BJ (cell line): ENCODE results near the gene VOPP1. TPM values are rescaled to one million over a fixed set of nuclear protein-coding genes. Genes with fewer than 3 reads are reported as not detected.

ENCODE experiments used
- CTCF ChIA-PET: fragments of 350-600 bp; formaldehyde crosslinking; extraction: SDS; loops from one replicate; lab custom pipeline; 2021; ENCODE audit warnings: antibody characterized with exemption, inconsistent platforms; lab: Yijun Ruan, JAX
- POLR2A ChIA-PET: fragments of 300-600 bp; sonication (Branson Sonifier 250); formaldehyde crosslinking; extraction: SDS; loops from one replicate; lab custom pipeline; 2021; ENCODE audit warnings: antibody characterized with exemption; lab: Charles Lee
- DNase-seq: peaks from one replicate; pipeline ENCODE4 v3.0.0-alpha.2; 2011; ENCODE audit warnings: low read depth
- H3K27me3 ChIP-seq: 2 replicates; pipeline ENCODE4 v1.6.0; 2011; ENCODE audit warnings: low read length; ENCODE audit not compliant: control insufficient read depth, insufficient read depth
- H3K36me3 ChIP-seq: 2 replicates; pipeline ENCODE4 v1.5.1; 2011; ENCODE audit warnings: low read length; ENCODE audit not compliant: control insufficient read depth, insufficient read depth
- H3K4me3 ChIP-seq: 2 replicates; pipeline ENCODE4 v1.5.1; 2011; ENCODE audit warnings: low read depth, mild to moderate bottlenecking, control low read depth, low read length
- polyA plus RNA-seq: library from polyadenylated mRNA; depleted of rRNA; stranded (reverse); fragments of >200 nt; gene quantifications from 2 replicates; pipeline ENCODE4 v1.2.3, GENCODE V29; 2011
- TF ChIP-seq, protein P1 (sequence below): IDR thresholded peaks from 2 replicates; pipeline ENCODE4 v1.5.1; 2011; ENCODE audit warnings: low read depth, mild to moderate bottlenecking, control low read depth, inconsistent platforms, low read length, moderate library complexity; ENCODE audit not compliant: insufficient read depth

Gene VOPP1
- polyA plus RNA-seq, 1 experiment: 83.7 TPM

- TF ChIP-seq, protein P1, sequence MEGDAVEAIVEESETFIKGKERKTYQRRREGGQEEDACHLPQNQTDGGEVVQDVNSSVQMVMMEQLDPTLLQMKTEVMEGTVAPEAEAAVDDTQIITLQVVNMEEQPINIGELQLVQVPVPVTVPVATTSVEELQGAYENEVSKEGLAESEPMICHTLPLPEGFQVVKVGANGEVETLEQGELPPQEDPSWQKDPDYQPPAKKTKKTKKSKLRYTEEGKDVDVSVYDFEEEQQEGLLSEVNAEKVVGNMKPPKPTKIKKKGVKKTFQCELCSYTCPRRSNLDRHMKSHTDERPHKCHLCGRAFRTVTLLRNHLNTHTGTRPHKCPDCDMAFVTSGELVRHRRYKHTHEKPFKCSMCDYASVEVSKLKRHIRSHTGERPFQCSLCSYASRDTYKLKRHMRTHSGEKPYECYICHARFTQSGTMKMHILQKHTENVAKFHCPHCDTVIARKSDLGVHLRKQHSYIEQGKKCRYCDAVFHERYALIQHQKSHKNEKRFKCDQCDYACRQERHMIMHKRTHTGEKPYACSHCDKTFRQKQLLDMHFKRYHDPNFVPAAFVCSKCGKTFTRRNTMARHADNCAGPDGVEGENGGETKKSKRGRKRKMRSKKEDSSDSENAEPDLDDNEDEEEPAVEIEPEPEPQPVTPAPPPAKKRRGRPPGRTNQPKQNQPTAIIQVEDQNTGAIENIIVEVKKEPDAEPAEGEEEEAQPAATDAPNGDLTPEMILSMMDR: no peak
- no peaks in the 10 kb centered on the region for H3K27me3 ChIP-seq
- POLR2A ChIA-PET: no interaction called here
- H3K4me3 ChIP-seq: no peak overlapping the region
- DNase-seq: no peak
- CTCF ChIA-PET: interaction anchor here (1.5 kb wide), 1 partner anchor 13 kb away, joined by 3 read pairs; no protein-coding TSS in a partner anchor
- H3K36me3 ChIP-seq: peaks cover 7% of the 10 kb centered on the region
Observed at GRCh38 chr7:55500117-55500756, 72.1 kb downstream of the VOPP1 start.

DNA sequence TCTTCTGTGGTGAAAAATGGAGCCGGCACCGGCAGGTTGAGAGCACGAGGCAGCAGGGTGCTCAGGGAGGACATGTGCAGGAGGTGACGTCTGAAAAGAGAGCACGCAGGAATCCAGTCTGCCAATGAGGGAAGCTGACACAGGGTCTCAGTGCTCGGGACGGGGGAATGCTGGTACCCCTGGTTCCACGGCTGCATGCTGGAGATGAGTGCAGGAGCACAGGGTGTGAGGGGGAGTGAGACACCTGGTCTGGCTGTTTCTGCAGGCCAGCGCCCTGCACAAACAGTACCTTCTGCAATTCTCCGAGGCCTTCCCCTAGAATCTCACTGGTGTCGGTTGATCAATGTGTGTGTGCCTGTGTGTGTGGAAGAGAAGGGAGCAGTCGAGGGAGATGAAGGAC is 72.7 kb downstream of the VOPP1 start:
- H3K27me3 ChIP-seq: no peaks in the 10 kb centered on the region
- H3K36me3 ChIP-seq: peaks cover 8% of the 10 kb centered on the region
- CTCF ChIA-PET: interaction anchor here (1.5 kb wide), 1 partner anchor 12 kb away, joined by 3 read pairs; no protein-coding TSS in a partner anchor
- TF ChIP-seq, protein P1: no peak
- no peak for DNase-seq
- POLR2A ChIA-PET: no interaction called here
- H3K4me3 ChIP-seq: no peak overlapping the region

DNA sequence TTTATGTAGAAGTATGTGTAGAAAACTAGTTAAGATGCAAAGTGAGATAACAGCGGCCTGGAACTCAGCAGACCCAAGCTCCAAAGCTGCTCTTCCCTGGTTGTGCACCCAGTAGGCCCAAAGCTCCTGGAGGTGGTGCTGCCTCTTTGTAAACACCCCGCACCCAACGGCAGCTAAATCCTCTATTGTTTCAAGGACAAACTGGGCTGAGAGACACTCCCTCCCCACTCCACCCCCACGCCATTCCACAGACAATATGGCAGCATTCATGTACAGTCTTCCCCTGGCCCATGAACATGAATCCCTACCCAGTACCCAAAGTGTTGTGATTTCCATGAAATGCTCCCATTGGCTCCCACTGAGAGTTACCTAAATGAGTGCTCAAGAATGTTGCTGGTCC is 73.5 kb downstream of the VOPP1 start:
- peaks cover 10% of the 10 kb centered on the region for H3K36me3 ChIP-seq

GRCh38 chr7:55498142-55498541 is 74.2 kb downstream of the VOPP1 start:
- ChIA-PET CTCF (no interaction called here), POLR2A (no interaction called here)
- Histone ChIP-seq H3K27me3 (no peaks in the 10 kb centered on the region), H3K36me3 (peaks cover 10% of the 10 kb centered on the region), H3K4me3 (no peak overlapping the region)
- TF ChIP-seq, protein P1: no peak
- DNase-seq: no peak

More for the DNA sequence above, 73.5 kb downstream of the VOPP1 start:
- Histone ChIP-seq H3K4me3 (no peak overlapping the region), H3K27me3 (no peaks in the 10 kb centered on the region)
- ChIA-PET POLR2A (no interaction called here), CTCF (no interaction called here)
- TF ChIP-seq, protein P1: no peak
- DNase-seq: no peak

DNA sequence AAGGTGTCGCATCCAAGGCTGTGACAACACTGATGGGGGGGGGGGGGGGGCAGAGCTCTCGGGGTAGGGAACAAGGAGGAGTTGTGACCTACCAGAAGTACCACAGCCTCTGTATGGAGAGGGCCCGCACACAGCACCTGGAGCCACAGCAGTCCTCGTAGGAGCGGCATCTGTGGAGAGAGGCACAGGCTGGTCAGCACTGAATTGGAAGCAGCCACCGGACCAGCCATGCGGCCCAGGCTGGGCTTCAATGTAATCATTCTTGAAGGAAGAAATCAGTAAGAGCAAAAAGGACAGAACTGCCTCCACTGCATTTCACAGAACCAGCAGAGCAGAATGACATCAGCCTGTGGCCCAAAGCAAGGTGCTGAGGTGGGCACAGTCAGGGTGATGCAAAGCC is 74.8 kb downstream of the VOPP1 start:
- Histone ChIP-seq H3K27me3 (no peaks in the 10 kb centered on the region), H3K36me3 (peaks cover 10% of the 10 kb centered on the region), H3K4me3 (no peak overlapping the region)
- ChIA-PET POLR2A (no interaction called here), CTCF (no interaction called here)
- TF ChIP-seq, protein P1: no peak
- DNase-seq: no peak
